ENCODE results near the gene FAM219A. TPM values are rescaled to one million over a fixed set of nuclear protein-coding genes. Genes with fewer than 3 reads are reported as not detected.
"Not testable (repeated sequence)": the region's sequence is repeated elsewhere in the genome, so short reads cannot be mapped to it uniquely, and the experiment has no call there.

FAM219A gene
- total RNA-seq, 1 donor: 7.0 TPM

- TF ChIP-seq CTCF (IDR thresholded peaks at IDR 0.05; ENCODE audit: insufficient read depth, low read length): no peak
- H3K4me3 ChIP-seq (ENCODE audit: low read depth, low read length): no peak overlapping the region
- peak; percentile 43 for DNase-seq (ENCODE audit: low read depth)
Measured at GRCh38 chr9:34363619-34364351, 94.6 kb downstream of the FAM219A start.

- H3K4me3 ChIP-seq (ENCODE audit: low read depth, low read length): no peak overlapping the region
- no peak for DNase-seq (ENCODE audit: low read depth)
- TF ChIP-seq CTCF (IDR thresholded peaks at IDR 0.05; ENCODE audit: insufficient read depth, low read length): no peak
Measured at GRCh38 chr9:34362614-34363214, 95.7 kb downstream of the FAM219A start.

- not testable (repeated sequence) for DNase-seq (ENCODE audit: low read depth); H3K4me3 ChIP-seq (ENCODE audit: low read depth, low read length)
Measured at GRCh38 chr9:34352957-34353356, 105.4 kb downstream of the FAM219A start.

GRCh38 chr9:34352122-34352652, 106.2 kb downstream of the FAM219A start:
- H3K4me3 ChIP-seq (ENCODE audit: low read depth, low read length); DNase-seq (ENCODE audit: low read depth): not testable (repeated sequence)

GRCh38 chr9:34349324-34349723, 109.0 kb downstream of the FAM219A start:
- no peak for DNase-seq (ENCODE audit: low read depth)
- H3K4me3 ChIP-seq (ENCODE audit: low read depth, low read length): no peak overlapping the region
- TF ChIP-seq CTCF (IDR thresholded peaks at IDR 0.05; ENCODE audit: insufficient read depth, low read length): no peak

Small RNAs within 50 kb of the gene (small RNA-seq; reads per million reads assigned to genes)
- gene RF00019 (not detected), gene RN7SKP24 (not detected)

Other genes starting within 250 kb of the FAM219A start
- 0.74 and 8.2 TPM in 2 replicates for gene KIF24, start 129.3 kb downstream of the FAM219A start, total RNA-seq (ENCODE audit: low replicate concordance)
- gene NUDT2, start 129.0 kb downstream of the FAM219A start, total RNA-seq (ENCODE audit: low replicate concordance): 18.4 and 22.0 TPM in 2 replicates
- gene MYORG, start 81.7 kb downstream of the FAM219A start, total RNA-seq (ENCODE audit: low replicate concordance): 0.90 and 1.3 TPM in 2 replicates
- gene DNAI1, start 235 bp upstream of the FAM219A start, total RNA-seq (ENCODE audit: low replicate concordance): 1.1 TPM in 1 of 2 replicates, not detected in the other
- not detected in 2 replicates for gene ENHO, start 64.4 kb upstream of the FAM219A start, total RNA-seq (ENCODE audit: low replicate concordance)
- 1.3 TPM in 1 of 2 replicates, not detected in the other for gene CNTFR, start 131.2 kb upstream of the FAM219A start, total RNA-seq (ENCODE audit: low replicate concordance)
- 9.2 and 9.6 TPM in 2 replicates for gene RPP25L, start 153.5 kb upstream of the FAM219A start, total RNA-seq (ENCODE audit: low replicate concordance)
- 36.9 and 88.1 TPM in 2 replicates for gene DCTN3, start 161.9 kb upstream of the FAM219A start, total RNA-seq (ENCODE audit: low replicate concordance)
- gene ARID3C, start 170.5 kb upstream of the FAM219A start, total RNA-seq (ENCODE audit: low replicate concordance): 0.09 and 0.74 TPM in 2 replicates
- gene SIGMAR1, start 179.2 kb upstream of the FAM219A start, total RNA-seq (ENCODE audit: low replicate concordance): 71.3 and 97.8 TPM in 2 replicates
- 22.8 and 26.8 TPM in 2 replicates for gene GALT, start 188.1 kb upstream of the FAM219A start, total RNA-seq (ENCODE audit: low replicate concordance)
- gene IL11RA, start 193.6 kb upstream of the FAM219A start, total RNA-seq (ENCODE audit: low replicate concordance): 23.8 and 26.7 TPM in 2 replicates
- gene CCL27, start 204.1 kb upstream of the FAM219A start, total RNA-seq (ENCODE audit: low replicate concordance): not detected in 2 replicates
- gene CCL19, start 232.7 kb upstream of the FAM219A start, total RNA-seq (ENCODE audit: low replicate concordance): not detected in 2 replicates

Measured in fibroblast of the aortic adventitia (primary cell).